ENCODE measurements around the gene LAMA5.

LAMA5 gene

GRCh38 chr20:62356589-62357186 is 10.4 kb downstream of the LAMA5 start:
- no peak for DNase-seq

GRCh38 chr20:62355878-62356588 is 11.1 kb downstream of the LAMA5 start:
- no peak for DNase-seq

GRCh38 chr20:62355516-62355877 is 11.6 kb downstream of the LAMA5 start:
- DNase-seq, result no peak

- DNase-seq, result no peak
Observed at GRCh38 chr20:62354811-62355341, 12.2 kb downstream of the LAMA5 start.

- no peak for DNase-seq
Observed at GRCh38 chr20:62354031-62354808, 12.9 kb downstream of the LAMA5 start.

- DNase-seq, result no peak
Observed at GRCh38 chr20:62353289-62354030, 13.7 kb downstream of the LAMA5 start.

- DNase-seq, result no peak
Observed at GRCh38 chr20:62352402-62353288, 14.5 kb downstream of the LAMA5 start.

GRCh38 chr20:62351469-62352401 is 15.4 kb downstream of the LAMA5 start:
- DNase-seq, result no peak

GRCh38 chr20:62350629-62351422 is 16.3 kb downstream of the LAMA5 start:
- DNase-seq, result no peak

GRCh38 chr20:62350098-62350628 is 16.9 kb downstream of the LAMA5 start:
- DNase-seq, result no peak

- DNase-seq, result no peak
Observed at GRCh38 chr20:62349556-62350097, 17.5 kb downstream of the LAMA5 start.

- no peak for DNase-seq
Observed at GRCh38 chr20:62348604-62349003, 18.5 kb downstream of the LAMA5 start.

- no peak for DNase-seq
Observed at GRCh38 chr20:62347445-62347844, 19.7 kb downstream of the LAMA5 start.

GRCh38 chr20:62347151-62347404 is 20.0 kb downstream of the LAMA5 start:
- no peak for DNase-seq

- no peak for DNase-seq
Observed at GRCh38 chr20:62346398-62347150, 20.5 kb downstream of the LAMA5 start.

GRCh38 chr20:62345681-62346370 is 21.3 kb downstream of the LAMA5 start:
- DNase-seq, result no peak

GRCh38 chr20:62344782-62345181 is 22.3 kb downstream of the LAMA5 start:
- DNase-seq, result no peak

- DNase-seq, result no peak
Observed at GRCh38 chr20:62344092-62344491, 23.0 kb downstream of the LAMA5 start.
